Measurements from ENCODE around the gene RGL3. TPM values are rescaled to one million over a fixed set of nuclear protein-coding genes. Genes with fewer than 3 reads are reported as not detected.

RGL3 gene
- total and polyA plus RNA-seq, 10 of the 15 experiments (the other 5 are each of a cell fraction or from before 2014, with no cell fraction given): not detected

DNA sequence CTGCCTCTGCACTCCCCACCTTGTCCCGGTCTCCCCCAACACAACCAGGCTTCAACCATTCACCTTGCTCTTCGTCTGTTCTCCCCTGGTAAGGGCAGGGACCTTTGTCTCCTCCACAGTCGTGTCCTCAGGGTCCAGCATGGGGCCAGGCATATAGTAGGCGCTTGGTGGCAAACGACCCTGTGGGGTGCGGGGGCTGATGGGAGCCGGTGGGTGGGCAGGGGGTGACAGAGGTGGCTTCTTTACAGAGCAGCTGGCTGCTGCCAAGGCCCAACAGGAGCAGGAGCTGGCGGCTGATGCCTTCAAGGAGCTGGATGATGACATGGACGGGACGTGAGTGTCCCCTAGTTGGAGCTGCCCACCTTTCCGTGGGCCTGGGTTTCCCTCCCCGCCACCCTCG, 26.0 kb upstream of the RGL3 start:
- CTCF ChIA-PET: interaction anchor here (1.1 to 2.0 kb wide), 3 partner anchors 8 to 64 kb away, joined by 4 to 21 read pairs (median 5); partner anchors contain the start of genes ODAD3 and PRKCSH
- Histone ChIP-seq H3K9me3 (replicated peaks; ENCODE audit: control insufficient read depth, insufficient read depth, low read length) (no peaks in the 10 kb centered on the region), H3K9ac (ENCODE audit: control insufficient read depth, insufficient read depth, low read length) (no peak overlapping the region), H4K20me1 (ENCODE audit: control insufficient read depth, insufficient read depth) (no peaks in the 10 kb centered on the region), H3K27ac (ENCODE audit: control insufficient read depth, insufficient read depth) (no peak overlapping the region), H3K27me3 (replicated peaks in 1 of 2; ENCODE audit: control insufficient read depth in 2 of 2, insufficient read depth in 2 of 2, low read length in 1 of 2) (no peaks in the 10 kb centered on the region), H3K36me3 (ENCODE audit: control insufficient read depth in 2 of 2, insufficient read depth in 2 of 2, low read length in 1 of 2) (peaks cover 15 to 42% of the 10 kb centered on the region in 2 experiments), H3K4me1 (ENCODE audit: control insufficient read depth, insufficient read depth, low read length) (0 out of 2 replicates have a peak, but pooled peaks cover 4% of the 10 kb centered on the region), H2AFZ (ENCODE audit: control insufficient read depth, low read depth, low read length) (no peak overlapping the region), H3K4me3 (no peak overlapping the region), H3K4me2 (ENCODE audit: control insufficient read depth, insufficient read depth) (no peak overlapping the region), H3K79me2 (ENCODE audit: control insufficient read depth, insufficient read depth, low read length) (no peaks in the 10 kb centered on the region)
- in situ Hi-C loops (cut with MboI): no loop called here
- POLR2A ChIA-PET: interaction anchor here (1.6 kb wide), 1 partner anchor 10 kb away, joined by 3 read pairs; the partner anchor contains the start of genes ODAD3 and PRKCSH
- SMC1A ChIA-PET (ENCODE audit: uncharacterized antibody, unreplicated experiment): interaction anchor here (1.2 kb wide), 2 partner anchors 24 to 68 kb away, joined by 3 to 4 read pairs; no protein-coding TSS in a partner anchor
- no peak for FAIRE-seq
- BruUV-seq (replicated peaks): no TSS peak
- DNase-seq (ENCODE audit: low read depth, low spot score): no peak
- no peak for ATAC-seq
- intact Hi-C loops (cut with micrococcal nuclease; ENCODE audit: unreplicated experiment): no loop called here
- TF ChIP-seq, protein P1, sequence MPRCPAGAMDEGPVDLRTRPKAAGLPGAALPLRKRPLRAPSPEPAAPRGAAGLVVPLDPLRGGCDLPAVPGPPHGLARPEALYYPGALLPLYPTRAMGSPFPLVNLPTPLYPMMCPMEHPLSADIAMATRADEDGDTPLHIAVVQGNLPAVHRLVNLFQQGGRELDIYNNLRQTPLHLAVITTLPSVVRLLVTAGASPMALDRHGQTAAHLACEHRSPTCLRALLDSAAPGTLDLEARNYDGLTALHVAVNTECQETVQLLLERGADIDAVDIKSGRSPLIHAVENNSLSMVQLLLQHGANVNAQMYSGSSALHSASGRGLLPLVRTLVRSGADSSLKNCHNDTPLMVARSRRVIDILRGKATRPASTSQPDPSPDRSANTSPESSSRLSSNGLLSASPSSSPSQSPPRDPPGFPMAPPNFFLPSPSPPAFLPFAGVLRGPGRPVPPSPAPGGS (IDR thresholded peaks at IDR 0.05; ENCODE audit: borderline replicate concordance, insufficient read depth, low read depth, low read length, poor library complexity, severe bottlenecking): no peak
- no peak for TF ChIP-seq ESRRA (IDR thresholded peaks at IDR 0.05; ENCODE audit: low read length)
- TF ChIP-seq RAD51 (IDR thresholded peaks at IDR 0.05): no peak
- no peak for TF ChIP-seq STAT1 (conservative IDR thresholded peaks at IDR 0.05)
- no peak for TF ChIP-seq BHLHE40 (IDR thresholded peaks at IDR 0.05; ENCODE audit: borderline replicate concordance in 1 of 2, low read depth in 2 of 2, low read length in 1 of 2)
- TF ChIP-seq, protein P2, sequence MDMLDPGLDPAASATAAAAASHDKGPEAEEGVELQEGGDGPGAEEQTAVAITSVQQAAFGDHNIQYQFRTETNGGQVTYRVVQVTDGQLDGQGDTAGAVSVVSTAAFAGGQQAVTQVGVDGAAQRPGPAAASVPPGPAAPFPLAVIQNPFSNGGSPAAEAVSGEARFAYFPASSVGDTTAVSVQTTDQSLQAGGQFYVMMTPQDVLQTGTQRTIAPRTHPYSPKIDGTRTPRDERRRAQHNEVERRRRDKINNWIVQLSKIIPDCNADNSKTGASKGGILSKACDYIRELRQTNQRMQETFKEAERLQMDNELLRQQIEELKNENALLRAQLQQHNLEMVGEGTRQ (IDR thresholded peaks at IDR 0.05; ENCODE audit: borderline replicate concordance, low read depth, low read length): no peak
- TF ChIP-seq, protein P3, sequence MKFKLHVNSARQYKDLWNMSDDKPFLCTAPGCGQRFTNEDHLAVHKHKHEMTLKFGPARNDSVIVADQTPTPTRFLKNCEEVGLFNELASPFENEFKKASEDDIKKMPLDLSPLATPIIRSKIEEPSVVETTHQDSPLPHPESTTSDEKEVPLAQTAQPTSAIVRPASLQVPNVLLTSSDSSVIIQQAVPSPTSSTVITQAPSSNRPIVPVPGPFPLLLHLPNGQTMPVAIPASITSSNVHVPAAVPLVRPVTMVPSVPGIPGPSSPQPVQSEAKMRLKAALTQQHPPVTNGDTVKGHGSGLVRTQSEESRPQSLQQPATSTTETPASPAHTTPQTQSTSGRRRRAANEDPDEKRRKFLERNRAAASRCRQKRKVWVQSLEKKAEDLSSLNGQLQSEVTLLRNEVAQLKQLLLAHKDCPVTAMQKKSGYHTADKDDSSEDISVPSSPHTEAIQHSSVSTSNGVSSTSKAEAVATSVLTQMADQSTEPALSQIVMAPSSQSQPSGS (IDR thresholded peaks at IDR 0.05; ENCODE audit: low read length): no peak
- no peak for TF ChIP-seq TCF3 (IDR thresholded peaks at IDR 0.05; ENCODE audit: borderline replicate concordance, insufficient read depth, low read depth, low read length)
- TF ChIP-seq, protein P4, sequence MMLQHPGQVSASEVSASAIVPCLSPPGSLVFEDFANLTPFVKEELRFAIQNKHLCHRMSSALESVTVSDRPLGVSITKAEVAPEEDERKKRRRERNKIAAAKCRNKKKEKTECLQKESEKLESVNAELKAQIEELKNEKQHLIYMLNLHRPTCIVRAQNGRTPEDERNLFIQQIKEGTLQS (IDR thresholded peaks at IDR 0.05; ENCODE audit: borderline replicate concordance, extremely low read depth, low read depth, low read length): no peak
- no peak for TF ChIP-seq YBX1 (IDR thresholded peaks at IDR 0.05)
- no peak for TF ChIP-seq BCL11A (IDR thresholded peaks at IDR 0.05; ENCODE audit: low read depth, low read length)
- no peak for TF ChIP-seq IKZF2 (IDR thresholded peaks at IDR 0.05)
- RAD21 ChIA-PET (ENCODE audit: unreplicated experiment): interaction anchor here (0.8 to 1.4 kb wide), 2 partner anchors 68 to 70 kb away, joined by 3 read pairs; partner anchors contain the start of gene SWSAP1
- 96% methylated on average over 9 of the region's 13 CpGs for WGBS (ENCODE audit: insufficient coverage, insufficient replicate concordance, low lambda C conversion rate, missing lambda C conversion rate)

All from GM12878 (cell line).